H1 (cell line): Measurements from ENCODE around the gene PRPF4. TPM values are rescaled to one million over a fixed set of nuclear protein-coding genes. Genes with fewer than 3 reads are reported as not detected.

Experiments used
- SUZ12 ChIP-seq: fragments of 200-600 bp; sonication (generic); IDR thresholded peaks from 2 replicates; pipeline ENCODE4 v1.6.1; 2012; ENCODE audit warnings: mild to moderate bottlenecking, inconsistent platforms, low read length, moderate library complexity, mixed read lengths
- YY1 ChIP-seq: IDR thresholded peaks from 2 replicates; pipeline ENCODE4 v1.6.1; 2011; ENCODE audit warnings: low read depth, mild to moderate bottlenecking, low read length
- polyA plus RNA-seq, 7 experiments: library from polyadenylated mRNA; depleted of rRNA in 3 of 7; stranded (reverse) in 5 of 7; unstranded in 2 of 7; fragments of >200 nt in 5 of 7; fragments of 200-250 nt in 2 of 7; gene quantifications; 1 replicate in 5 of 7; 2 replicates in 1 of 7; 4 replicates in 1 of 7; pipeline versions ENCODE4 v1.2.1 to v1.2.3, GENCODE V29; 2011 to 2013; ENCODE audit warnings: missing spikeins in 2 of 7, mixed read lengths in 2 of 7
- total RNA-seq: library from RNA; stranded (reverse); fragmentation: NEBNext Ultra II Directional; extraction: Animal tissue kit (Norgen Biotek cat#: 25700); gene quantifications from 2 replicates; pipeline ENCODE4 v1.2.1, GENCODE V29; 2021

The PRPF4 gene
- total and polyA plus RNA-seq, 2 of the 8 experiments (the other 6 are each of a cell fraction or from before 2014, with no cell fraction given): 15.2 to 33.4 TPM

DNA sequence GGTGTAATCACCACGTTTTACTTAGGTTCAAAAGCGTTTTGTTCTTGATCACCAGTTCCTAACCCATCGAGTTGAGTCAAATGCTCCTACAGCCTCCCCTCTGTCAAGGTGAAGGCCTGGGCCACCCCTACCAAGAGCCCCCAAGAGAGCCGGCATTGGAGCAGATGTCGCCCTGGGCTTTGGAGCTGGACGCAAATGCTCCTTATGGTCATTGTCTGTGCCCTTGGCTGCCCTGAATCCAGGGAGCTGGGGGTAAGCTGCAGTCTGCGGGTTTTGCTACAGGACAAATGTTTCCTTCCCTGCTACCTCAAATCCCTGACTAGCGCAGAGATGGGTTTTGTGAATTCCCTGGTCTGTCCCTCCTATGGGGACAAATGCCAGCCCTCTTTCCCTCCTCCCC, 22.9 kb downstream of the PRPF4 start (continued):
- TF ChIP-seq YY1 (no peak), SUZ12 (no peak)
